D721Med (cell line): Measurements from ENCODE around the gene PHLDB3.

ENCODE experiments used
- DNase-seq: peaks from one replicate; pipeline ENCODE4 v3.0.0; 2011; ENCODE audit warnings: low spot score; ENCODE audit not compliant: insufficient read length
- FAIRE-seq: peaks from 2 replicates; lab custom pipeline; 2011; peaks lifted over from hg19 to GRCh38; lab: Jason Lieb, UNC
- TF ChIP-seq, protein P1 (sequence below): IDR thresholded peaks from 2 replicates; pipeline ENCODE4 v1.5.1; 2012; ENCODE audit warnings: mild to moderate bottlenecking, control low read depth; ENCODE audit not compliant: insufficient read depth; ENCODE audit errors: missing control alignments

Gene PHLDB3

DNA sequence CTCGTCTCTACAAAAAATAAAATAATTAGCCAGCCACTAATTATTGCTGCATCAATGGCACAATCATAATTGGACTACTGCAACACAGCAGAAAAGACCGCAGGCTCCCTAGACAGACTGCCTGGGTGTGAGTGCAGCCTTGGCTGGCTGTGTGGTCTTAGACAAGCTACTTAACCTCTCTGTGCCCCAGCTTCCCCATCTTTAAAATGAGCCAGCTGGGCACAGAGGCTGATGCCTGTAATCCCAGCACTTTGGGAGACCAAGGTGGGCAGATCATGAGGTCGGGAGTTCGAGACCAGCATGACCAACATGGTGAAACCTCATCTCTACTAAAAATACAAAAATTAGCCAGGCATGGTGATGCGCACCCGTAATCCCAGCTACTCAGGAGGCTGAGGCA, 70.9 kb downstream of the PHLDB3 start:
- FAIRE-seq (no peak), DNase-seq (no peak)
- TF ChIP-seq, protein P1, sequence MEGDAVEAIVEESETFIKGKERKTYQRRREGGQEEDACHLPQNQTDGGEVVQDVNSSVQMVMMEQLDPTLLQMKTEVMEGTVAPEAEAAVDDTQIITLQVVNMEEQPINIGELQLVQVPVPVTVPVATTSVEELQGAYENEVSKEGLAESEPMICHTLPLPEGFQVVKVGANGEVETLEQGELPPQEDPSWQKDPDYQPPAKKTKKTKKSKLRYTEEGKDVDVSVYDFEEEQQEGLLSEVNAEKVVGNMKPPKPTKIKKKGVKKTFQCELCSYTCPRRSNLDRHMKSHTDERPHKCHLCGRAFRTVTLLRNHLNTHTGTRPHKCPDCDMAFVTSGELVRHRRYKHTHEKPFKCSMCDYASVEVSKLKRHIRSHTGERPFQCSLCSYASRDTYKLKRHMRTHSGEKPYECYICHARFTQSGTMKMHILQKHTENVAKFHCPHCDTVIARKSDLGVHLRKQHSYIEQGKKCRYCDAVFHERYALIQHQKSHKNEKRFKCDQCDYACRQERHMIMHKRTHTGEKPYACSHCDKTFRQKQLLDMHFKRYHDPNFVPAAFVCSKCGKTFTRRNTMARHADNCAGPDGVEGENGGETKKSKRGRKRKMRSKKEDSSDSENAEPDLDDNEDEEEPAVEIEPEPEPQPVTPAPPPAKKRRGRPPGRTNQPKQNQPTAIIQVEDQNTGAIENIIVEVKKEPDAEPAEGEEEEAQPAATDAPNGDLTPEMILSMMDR: no peak

DNA sequence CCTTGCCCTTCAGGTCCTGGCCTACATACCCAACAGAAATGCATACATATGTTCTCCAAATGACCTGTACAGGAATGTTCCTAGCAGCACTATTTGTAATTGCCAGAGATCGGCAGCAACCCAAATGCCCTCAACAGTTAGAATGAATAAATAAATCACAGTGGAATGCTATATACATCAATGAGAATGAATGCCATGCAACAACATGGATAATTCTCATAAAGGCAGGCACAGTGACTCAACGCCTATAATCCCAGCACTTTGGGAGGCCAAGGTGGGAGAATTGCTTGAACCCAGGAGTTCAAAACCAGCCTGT, 71.2 kb downstream of the PHLDB3 start:
- TF ChIP-seq, protein P1: no peak
- FAIRE-seq (no peak), DNase-seq (no peak)

DNA sequence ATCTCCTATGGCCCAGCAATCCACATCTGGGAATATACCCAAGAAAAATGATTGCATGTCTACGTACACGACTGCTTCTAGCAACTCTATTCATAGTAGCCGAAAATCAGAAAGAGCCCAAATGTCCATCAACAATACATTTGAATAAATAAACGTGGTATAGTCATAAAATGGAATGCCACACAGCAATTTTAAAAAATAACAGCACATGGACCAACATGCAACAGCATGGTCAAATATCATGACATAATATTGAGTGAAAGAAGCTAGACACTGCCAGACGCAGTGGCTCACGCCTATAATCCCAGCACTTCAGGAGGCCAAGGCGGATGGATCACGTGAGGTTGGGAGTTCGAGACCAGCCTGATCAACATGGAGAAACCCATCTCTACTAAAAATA, 73.6 kb downstream of the PHLDB3 start:
- no peak for DNase-seq
- TF ChIP-seq, protein P1: no peak

DNA sequence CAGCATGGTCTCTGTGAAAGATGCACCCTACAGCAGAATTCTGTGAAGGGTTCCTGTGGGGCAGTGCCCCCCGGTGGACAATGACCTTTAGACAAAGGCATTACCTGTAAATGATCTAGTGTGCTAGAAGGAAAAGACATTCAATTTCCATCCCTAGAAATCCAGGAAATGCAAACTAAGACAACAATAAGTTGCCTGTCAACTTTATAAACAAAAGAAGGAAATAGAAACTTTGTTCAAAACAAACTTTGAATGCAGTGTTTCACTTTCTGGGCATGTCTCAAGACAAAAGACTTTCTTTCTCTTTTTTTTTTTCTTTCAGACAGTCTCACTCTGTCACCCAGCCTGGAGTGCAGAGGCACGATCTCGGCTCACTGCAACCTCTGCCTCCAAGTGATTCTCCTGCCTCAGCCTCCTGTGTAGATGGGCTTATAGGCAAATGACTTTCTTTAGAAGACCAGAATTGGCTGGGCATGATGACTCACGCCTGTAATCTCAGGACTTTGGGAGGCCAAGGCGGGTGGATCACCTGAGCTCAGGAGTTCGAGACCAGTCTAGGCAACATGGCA, 74.3 kb downstream of the PHLDB3 start:
- TF ChIP-seq, protein P1: no peak
- DNase-seq (no peak), FAIRE-seq (no peak)

More for the DNA sequence above, 73.6 kb downstream of the PHLDB3 start:
- FAIRE-seq: no peak

DNA sequence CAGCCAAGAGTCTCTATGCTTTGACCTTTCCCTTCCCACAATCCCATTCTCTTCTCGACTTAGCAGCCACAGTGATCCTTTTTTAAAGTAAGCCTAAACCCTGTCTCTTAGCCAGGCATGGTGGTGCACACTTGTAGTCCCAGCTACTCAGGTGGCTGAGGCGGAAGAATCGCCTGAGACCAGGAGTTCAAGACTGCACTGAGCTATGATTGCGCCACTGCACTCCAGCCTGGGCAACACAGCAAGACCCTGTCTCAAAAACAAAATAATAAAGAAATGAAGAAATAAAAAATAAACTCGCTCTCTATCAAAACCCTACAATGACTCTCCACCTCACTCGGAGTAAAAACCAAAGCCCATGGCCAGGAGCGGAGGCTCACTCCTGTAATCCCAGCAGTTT, 75.2 kb downstream of the PHLDB3 start:
- DNase-seq: no peak
- TF ChIP-seq, protein P1: no peak
- no peak for FAIRE-seq

DNA sequence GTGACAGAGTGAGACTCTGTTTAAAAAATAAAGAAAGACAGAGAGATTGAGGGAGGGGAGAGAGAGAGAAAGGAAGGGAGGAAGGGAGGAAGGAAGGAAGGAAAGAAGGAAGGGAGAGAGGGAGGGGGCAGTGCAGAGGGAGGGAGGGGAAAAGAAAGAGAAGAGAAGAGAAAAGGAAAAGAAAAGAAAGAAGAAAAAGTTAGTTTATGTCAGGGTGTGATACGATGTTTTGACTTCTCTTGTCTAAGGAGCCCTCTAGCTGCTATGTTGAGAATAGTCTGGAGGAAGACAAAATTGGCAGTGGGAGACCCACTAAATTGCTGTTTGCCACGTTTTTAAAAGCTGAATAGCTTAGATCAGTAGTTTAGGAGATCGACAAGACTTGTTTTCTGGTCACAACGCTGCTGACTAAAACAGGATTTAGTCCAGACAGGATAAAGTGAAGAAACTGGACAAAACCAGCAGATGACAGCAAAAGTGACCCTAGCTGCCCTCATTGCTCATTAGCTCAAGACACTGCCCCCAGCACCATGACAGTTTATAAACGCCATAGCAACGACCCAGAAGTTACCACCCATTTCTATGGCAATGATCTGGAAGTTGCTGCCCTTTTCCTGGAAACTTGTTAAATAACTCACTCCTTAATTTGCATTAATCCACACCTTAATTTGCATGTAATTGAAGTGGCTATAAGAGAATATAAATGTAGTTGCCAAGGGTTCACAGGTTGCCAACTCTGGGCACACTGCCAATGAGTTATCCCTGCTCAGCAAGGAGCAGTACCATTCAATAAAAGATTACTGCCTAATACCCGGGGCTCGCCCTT, 78.8 kb downstream of the PHLDB3 start:
- no peak for DNase-seq
- FAIRE-seq: no peak
- TF ChIP-seq, protein P1: peak; percentile 14
